NCI-H2227 (cell line): ENCODE results near the gene POU6F2.

ENCODE experiments used
- DNase-seq: peaks from one replicate; lab custom pipeline; 2025; ENCODE audit not compliant: unreplicated experiment; lab: John Stamatoyannopoulos, UW

POU6F2 gene

DNA sequence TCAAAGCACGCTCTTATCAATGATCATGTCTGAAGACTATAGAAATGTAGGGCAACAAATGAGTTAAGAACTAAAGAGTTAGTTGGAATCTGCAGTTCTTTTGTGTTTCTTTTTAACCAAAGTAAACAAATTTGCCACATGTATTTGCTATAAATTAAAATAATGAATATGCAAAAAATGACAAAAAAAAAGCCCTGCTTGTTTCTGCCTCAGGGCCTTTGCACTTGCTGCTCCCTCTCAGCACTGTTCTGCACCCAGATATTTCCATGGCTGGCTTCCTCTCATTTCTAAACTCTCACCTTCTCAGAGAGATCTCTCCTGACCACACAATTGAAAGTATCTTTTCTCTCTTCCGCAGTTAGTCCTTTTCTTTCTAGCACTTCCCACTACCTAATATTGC is 406.7 kb downstream of the POU6F2 start:
- no peak for DNase-seq

DNA sequence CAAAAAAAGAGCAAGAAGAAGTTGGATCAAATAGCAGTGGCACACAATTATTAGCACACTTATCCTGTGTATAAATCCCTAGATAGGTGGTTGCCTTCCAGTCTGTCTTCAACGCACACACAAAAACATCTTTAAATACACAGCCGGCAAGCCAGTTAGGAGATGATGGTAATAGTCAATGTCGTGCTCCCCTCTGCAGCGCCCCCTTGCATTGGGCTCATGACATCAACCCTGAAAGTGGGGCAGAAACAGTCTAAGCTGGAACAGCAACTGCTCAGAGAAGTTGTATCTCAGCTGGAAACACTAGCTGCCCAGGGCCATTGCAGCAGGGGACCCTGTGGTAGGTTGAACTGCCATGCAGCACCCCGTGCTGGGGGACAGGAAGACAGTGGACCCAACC is 409.0 kb downstream of the POU6F2 start:
- DNase-seq: no peak

DNA sequence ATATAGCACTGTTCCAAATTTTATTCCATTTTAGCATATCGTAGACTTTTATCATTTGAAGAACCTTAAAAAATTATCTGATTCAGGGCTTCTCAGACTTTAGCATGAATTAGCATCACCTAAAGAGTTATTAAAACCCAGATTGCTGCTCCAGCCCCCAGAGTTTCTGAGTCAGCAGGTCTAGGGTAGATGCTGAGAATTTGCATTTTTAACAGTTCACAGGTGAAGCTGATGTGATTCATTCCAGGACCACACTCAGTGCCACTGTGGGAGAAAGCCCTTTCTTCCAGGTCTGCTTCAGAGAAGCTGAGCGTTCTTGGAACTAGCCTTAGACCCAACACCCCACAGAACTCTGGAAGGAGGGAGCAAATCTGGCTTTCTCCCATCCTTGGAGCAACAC is 414.4 kb downstream of the POU6F2 start:
- DNase-seq: no peak

DNA sequence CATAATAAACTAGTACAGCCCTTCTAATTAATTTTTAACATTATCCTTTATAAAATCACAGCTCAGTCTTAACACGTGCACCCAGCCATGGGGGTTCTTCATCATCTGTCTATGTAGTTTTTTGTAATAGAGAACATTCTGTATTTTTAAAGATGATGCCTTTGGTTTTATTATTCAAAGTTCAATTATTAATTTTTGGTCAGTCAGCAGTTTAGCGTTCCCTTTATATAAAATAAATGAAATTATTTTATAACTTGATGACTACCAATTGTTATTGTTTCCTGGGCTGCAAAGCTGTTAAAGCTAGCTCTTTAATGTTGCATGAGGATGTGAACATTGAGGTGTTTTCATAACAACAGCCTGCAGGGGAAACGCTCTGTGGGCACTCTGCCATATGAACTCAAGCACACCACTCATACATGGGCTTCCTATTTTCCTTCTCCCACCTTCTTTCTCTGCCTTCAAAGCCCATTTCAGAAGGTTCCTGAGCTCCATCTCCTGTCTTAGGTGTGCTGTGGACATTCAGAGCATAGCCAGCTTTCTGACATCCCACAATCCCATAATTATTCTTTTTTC is 416.5 kb downstream of the POU6F2 start:
- DNase-seq: no peak

DNA sequence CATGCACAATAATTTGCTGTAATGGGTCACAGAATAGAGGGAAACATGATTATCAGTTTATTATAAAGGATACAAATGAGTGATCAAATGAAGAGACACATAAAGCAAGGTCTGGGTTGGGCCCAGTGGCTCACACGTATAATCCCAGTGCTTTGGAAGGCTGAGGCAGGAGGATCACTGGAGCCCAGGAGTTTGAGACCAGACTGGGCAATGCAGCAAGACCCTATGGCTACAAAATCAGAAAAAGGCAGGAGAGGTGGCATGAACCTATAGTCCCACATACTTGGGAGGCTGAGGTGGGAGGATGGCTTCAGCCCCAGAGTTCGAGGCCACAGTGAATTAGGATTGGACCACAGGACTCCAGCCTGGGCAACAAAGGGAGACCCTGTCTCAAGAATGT is 421.7 kb downstream of the POU6F2 start:
- no peak for DNase-seq

DNA sequence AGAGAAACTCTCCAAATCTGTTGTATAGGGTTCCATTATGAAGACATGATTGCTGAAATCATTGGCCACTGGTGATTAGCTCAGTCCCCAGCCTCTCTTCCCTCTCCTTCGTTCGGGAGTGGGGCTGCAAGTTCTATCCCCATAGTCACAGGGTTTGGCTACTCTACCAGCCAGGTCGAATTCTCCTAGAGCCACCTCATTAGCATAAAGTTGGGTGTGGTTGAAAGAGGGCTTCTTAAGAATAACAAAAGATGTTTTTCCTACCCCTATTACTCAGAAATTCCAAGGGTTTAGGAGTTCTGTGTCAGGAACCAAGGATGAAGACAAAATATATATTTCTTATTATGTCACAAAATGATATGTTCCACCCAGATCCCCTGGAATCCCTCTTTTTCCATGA is 422.3 kb downstream of the POU6F2 start:
- no peak for DNase-seq

DNA sequence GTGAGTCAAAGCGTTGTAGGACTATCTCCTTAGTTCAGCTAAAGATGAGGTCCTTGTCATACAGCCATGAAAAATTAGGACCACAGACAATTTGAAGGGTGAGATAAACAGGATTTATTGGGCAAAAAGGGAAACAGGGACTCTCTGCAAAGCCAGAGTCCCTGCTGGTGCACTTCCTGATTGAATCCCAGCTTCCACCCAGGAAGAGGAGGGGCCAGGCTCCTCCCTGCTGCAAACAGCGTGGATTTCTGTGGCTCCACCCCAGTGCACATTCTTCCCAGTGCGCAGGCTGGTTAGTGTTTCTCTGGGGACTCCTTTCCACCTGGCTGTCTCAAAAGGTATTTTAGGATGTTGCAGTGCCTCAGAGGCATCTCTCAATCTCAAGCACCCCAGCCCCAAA is 423.1 kb downstream of the POU6F2 start:
- DNase-seq: no peak

DNA sequence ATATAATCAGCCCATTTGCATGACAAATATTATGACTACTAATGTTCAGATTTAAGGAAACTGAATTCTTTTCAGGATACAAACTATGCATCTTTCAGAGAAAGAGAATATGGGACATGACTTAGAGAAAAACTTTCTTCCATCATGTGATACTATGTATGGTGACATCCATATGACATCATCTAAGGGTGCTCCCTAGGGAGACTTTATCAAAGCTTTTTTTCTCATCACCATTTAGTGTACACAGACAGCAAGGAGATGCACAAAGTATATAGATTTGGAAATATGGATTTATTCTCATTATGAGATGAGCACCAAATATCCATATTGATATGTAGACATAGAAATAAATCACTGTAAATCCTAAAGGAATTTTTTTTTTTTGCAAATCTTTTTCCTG is 424.3 kb downstream of the POU6F2 start:
- DNase-seq: no peak

DNA sequence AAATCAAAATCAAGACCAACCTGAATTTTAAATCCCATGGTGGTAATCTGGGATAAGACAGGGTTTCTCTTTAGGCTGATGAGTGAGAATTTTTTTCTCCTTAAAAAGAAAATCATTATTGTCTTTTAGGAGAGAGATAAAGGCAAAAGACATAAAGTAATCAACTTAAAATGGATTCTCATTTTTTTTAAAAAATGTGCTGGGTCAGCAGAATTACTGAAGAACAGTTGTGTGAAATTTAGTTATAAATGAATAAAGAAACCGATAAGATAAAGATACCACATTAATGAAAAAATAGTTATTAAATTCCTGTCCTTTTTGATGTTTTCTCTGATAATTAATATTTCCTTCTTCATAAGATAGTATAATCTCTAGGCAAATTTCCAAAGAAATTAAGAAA is 427.2 kb downstream of the POU6F2 start:
- DNase-seq: no peak

DNA sequence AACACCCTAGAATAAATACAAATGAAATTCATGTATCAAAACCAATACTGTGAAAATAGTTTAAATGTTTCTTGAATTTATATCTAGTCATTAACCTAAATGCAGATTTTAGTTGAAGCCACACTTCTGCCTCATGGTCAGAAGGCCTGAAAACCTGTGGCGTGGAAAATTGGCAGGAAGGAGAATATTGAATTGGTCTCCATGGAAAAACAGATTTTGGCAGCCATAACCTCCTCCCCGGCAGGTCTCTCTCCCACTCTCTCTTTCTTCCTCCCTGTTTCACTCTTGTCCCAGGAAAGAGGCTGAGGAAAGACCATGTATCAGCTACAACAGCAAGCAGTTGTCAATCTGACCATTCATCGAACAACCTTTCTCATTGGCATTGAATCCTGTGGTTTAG is 427.9 kb downstream of the POU6F2 start:
- no peak for DNase-seq

DNA sequence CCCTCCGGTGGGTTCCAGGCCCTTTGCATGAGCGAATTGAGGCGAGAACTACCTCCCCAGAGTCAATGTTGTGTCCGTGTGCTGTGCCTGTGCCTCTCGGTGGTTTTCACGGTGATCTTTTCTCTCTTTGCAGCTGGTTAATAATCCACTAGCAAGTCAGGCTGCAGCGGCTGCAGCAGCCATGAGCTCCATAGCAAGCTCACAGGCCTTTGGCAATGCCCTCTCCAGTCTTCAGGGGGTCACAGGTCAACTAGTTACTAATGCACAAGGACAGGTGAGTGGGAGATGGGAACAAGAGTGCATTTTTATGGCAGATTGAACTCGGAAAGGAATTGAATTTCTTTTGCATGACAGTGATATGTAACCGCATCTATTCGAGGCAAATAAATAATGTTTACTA is 428.8 kb downstream of the POU6F2 start:
- DNase-seq: no peak

DNA sequence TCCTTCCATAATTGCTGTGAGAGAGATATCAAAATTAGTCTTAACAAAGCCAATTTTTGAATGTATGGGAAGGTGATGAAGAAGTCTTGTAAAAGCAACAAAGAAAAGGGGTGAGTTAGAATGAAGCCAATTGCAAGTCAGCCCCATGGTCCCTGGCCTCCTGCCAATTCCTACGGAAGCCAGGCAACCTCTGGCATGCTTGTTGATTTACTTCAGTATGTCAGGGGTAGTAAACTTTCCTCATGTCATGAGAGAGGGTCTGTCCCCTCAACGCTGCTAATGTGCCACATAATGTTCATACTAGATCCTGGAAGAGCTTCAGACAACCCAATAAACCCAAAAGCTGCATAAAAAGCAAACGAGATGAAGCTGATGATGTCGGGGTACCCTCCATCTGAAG is 429.4 kb downstream of the POU6F2 start:
- DNase-seq: peak; percentile 6

DNA sequence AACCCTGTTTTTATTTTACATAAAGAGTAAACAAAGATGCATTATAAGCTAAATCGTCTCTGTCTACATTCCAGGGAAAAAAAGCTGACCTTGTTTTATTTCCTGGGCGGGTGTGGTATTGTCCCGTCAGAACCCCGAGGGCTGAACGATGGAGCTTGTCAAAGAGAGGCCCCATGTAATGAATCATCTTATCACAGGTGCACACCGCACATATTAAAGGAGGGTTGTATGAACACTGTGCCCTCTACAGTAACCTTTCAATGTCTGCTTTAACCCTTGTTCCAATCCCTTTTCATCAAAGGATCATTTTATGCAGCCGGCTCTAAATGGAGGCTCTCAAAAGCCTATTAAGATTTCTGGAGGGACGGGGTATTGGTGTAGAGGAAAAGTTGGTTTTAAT is 430.0 kb downstream of the POU6F2 start:
- no peak for DNase-seq

DNA sequence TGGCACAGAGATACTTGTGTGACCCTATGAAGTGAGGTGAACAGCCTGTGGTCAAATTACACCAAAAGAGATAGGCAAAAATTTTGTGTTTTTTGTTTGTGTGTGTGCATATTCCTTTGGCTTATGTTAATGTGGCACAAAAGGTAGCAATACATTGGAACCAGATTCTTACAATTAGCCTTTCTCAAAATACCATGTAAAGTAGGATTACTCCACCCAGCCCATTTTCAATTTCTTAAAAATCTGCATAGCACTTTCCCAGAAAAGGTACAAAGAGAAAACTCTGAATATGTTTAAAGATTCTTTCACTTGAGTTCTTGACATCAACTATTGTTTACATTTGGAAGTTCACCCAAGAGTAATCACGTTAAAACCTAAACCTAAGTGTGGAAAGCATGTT is 431.2 kb downstream of the POU6F2 start:
- no peak for DNase-seq

DNA sequence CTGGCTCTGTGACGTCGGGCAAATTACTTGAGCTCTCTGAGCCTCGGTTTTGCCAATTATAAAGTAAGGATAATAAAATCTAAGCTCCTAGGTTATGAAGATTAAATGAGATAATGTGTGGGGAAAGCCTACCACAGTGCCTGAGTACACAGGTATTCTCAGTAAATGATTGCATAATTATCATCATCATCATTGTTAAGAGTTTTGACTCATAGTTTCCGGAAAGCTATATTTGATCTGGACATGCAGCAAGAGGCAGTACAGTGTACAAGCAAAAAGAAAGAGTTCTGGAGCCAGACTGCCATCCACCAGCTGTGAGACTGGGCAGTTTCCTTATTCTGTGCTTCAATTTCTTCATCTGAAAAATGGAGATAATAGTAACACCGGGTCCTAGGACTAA is 432.9 kb downstream of the POU6F2 start:
- no peak for DNase-seq

DNA sequence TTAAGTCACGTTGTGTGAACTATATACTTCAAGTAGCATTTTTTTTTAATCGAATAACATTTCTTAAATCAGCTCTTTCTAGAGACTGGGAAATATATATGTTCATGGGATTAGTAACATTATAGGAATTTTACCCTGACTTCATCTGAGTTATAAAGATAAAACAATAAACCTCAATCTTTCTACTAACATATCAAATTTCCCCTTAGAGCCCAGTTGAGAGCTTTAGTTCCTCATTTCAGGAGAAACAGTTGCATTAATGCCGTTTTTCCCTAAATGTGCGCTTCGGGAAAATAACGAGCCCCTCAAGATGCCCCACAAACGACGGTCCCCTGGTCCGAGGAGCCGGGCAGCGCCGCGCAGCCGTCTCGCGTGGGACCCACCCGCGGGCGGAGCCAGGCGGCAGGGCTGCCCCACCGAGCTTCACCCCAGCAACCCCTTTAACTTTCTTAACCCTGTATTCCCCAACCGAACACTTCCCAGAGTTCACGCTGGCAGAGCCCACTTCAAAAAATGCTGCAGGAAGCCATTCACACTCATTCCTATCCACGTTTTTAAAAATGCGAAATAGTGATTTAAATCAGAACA is 436.0 kb downstream of the POU6F2 start:
- no peak for DNase-seq

DNA sequence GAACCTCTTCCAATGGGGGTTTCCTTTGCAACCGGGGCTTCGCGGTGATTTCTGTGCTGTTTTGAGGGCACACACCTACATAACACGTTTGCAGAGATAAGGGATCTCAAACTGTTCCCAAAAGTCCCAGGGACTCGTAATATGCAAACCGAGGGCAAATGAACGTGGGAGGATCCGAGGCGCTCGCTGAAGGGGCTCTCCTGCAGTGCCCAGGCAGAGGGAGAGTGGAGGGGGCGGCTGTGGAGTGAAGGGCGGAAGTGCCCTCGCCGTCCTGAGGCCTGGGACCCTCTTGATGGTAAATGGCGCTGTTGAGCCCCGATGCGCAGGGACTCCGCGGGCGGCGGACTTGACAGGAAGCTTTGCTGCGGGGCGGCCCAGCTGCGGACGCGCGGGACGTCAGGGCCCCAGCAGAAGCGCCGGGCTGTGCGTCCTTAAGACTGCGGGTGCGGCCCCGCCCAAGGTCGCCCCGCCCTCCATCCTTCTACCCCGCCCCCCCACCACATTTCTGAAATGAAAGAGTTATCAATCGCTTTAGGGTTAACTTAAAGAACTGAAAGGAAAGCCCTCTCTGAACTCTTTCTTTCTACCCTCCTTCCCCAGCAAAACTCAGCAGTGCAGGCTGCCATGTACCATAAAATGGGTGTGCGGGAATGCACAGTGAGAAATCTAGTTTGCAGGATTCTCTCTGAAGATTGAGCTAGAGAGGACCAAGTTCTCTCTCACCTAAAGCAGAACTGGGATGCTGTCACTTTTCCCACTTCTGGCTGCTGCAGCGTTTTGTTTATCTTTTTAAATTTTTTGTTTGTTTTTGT is 436.7 kb downstream of the POU6F2 start:
- DNase-seq: peak; percentile 66

DNA sequence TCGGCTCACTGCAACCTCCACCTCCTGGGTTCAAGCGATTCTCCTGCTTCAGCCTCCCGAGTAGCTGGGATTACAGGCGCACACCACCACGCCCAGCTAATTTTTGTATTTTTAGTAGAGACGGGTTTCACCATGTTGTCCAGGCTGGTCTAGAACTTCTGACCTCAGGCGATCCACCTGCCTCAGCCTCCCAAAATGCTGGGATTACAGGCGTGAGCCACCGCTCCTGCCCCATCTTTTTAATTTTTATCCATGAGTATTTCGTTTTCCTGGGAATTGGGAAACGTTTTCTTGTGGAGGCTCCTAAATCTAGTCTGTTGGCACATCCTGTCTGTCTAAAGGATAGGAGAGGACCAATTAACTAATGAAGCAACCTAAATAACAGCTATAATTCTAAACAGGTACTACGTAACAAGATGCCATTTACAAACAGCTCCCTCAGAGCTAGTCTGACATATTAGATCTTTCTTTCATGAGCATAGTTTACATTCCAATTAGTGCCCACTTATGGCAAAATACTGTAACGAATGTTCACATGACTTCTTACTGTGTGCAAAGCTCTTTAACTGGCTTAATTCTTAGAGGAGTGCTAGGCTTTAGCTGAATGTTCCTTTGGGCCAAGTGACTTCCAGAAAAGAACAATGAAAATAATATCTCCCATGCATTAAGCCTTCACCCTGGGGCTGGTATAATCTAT is 437.5 kb downstream of the POU6F2 start:
- DNase-seq: no peak

DNA sequence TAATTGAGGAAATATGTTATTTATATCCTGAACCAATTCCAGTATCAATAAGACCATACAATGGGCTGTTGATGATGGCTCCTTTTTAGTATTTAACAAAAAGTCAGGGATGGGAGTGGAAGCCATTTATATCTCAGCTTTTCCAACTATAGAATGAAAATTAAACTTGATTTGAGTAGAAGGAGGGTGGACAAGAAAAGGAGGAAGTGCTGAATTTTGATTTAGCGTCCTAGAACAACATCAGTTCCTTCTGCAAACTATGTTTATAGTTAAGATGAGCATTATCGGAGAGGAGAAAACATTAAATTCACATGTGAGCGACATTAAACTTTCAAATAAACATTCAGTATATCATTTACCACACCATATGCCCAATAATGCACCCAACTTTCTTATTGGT is 439.2 kb downstream of the POU6F2 start:
- DNase-seq: no peak

DNA sequence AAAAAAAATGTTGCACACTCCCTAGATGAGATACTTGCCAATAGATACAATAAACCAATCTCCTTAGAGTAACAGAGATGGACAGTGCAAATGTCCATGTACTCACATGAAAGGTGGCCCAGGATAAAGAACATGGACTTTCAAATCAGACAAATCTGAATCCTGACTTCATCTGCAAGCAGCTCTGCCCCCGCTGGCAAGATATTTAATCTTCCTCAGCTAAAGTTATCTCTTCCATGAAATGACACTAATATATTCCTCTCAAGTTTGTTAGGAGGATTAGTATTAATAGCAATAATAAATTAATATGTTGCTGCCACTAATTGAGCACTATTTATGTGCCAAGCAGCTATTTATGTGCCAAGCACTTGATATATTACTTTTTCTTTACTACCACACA is 439.9 kb downstream of the POU6F2 start:
- no peak for DNase-seq

DNA sequence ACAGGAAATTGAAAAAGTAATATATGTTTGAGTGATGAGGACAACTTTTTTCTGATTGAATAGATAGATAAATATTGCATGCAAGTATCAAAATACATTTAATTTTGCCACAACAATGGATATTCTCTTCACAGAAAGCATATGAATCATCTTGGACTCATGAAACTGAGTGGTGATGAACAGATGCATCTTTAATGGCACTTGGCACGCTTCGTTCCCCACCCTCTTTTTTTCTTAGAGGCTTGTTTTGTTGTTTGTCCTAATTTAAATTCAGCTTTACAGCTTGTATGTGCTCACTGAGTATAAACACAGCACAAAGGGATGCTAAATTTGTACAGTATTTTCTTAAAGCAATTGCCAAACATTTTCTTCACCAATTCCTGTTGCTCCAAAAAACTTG is 443.5 kb downstream of the POU6F2 start:
- DNase-seq: no peak

DNA sequence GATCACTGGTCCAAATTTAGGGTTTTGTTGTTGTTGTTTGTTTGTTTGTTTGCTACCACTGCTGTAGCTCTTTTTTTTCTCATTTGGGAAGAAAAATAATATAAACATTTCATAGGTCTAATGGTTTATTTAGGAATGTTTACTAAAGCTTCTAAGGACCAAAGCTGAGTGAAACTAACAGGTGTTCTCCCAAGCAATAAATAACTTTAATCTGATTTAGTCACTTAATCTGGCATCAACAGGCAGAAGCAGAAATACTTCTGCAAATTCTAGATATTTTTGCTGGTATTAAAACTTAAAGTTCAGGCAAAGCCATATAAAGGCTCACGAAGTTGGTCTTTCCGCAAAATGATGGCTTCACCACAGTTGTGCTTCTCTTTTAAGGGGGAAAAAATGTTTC is 444.0 kb downstream of the POU6F2 start:
- DNase-seq: no peak
